Measurements from ENCODE around the gene SLC2A4RG. TPM values are rescaled to one million over a fixed set of nuclear protein-coding genes. Genes with fewer than 3 reads are reported as not detected.

Gene SLC2A4RG
- total RNA-seq, 1 donor from 2014 or later = 47.9 TPM

GRCh38 chr20:63731410-63731809 is 8.2 kb upstream of the SLC2A4RG start:
- Mint-ChIP-seq H3K27ac (ENCODE audit: unreplicated experiment) (no peak overlapping the region), H3K27me3 (ENCODE audit: unreplicated experiment) (peaks cover 11% of the 10 kb centered on the region), H3K9me3 (ENCODE audit: unreplicated experiment) (peaks cover 7% of the 10 kb centered on the region), H3K4me1 (ENCODE audit: low read depth, unreplicated experiment) (peaks cover 5% of the 10 kb centered on the region), H3K36me3 (ENCODE audit: unreplicated experiment) (peaks cover 4% of the 10 kb centered on the region), H3K4me3 (ENCODE audit: unreplicated experiment) (no peak overlapping the region)
- TF ChIP-seq CTCF (IDR thresholded peaks at IDR 0.05; ENCODE audit: partially characterized antibody, unreplicated experiment) = no peak
- no peak for DNase-seq

GRCh38 chr20:63732118-63733095 is 7.2 kb upstream of the SLC2A4RG start:
- peaks cover 8% of the 10 kb centered on the region for H3K9me3 Mint-ChIP-seq (ENCODE audit: unreplicated experiment)
- no peak overlapping the region for H3K27ac Mint-ChIP-seq (ENCODE audit: unreplicated experiment)
- no peak for TF ChIP-seq CTCF (IDR thresholded peaks at IDR 0.05; ENCODE audit: partially characterized antibody, unreplicated experiment)
- H3K4me3 Mint-ChIP-seq (ENCODE audit: unreplicated experiment) = no peak overlapping the region
- peaks cover 5% of the 10 kb centered on the region for H3K4me1 Mint-ChIP-seq (ENCODE audit: low read depth, unreplicated experiment)
- DNase-seq = no peak
- H3K36me3 Mint-ChIP-seq (ENCODE audit: unreplicated experiment) = peaks cover 4% of the 10 kb centered on the region
- H3K27me3 Mint-ChIP-seq (ENCODE audit: unreplicated experiment) = peaks cover 11% of the 10 kb centered on the region

GRCh38 chr20:63733117-63733516 is 6.5 kb upstream of the SLC2A4RG start:
- no peak for DNase-seq
- no peak for TF ChIP-seq CTCF (IDR thresholded peaks at IDR 0.05; ENCODE audit: partially characterized antibody, unreplicated experiment)
- H3K4me1 Mint-ChIP-seq (ENCODE audit: low read depth, unreplicated experiment) = peaks cover 5% of the 10 kb centered on the region
- no peak overlapping the region for H3K4me3 Mint-ChIP-seq (ENCODE audit: unreplicated experiment)
- peaks cover 11% of the 10 kb centered on the region for H3K27me3 Mint-ChIP-seq (ENCODE audit: unreplicated experiment)
- H3K9me3 Mint-ChIP-seq (ENCODE audit: unreplicated experiment) = peaks cover 8% of the 10 kb centered on the region
- peaks cover 4% of the 10 kb centered on the region for H3K36me3 Mint-ChIP-seq (ENCODE audit: unreplicated experiment)
- no peak overlapping the region for H3K27ac Mint-ChIP-seq (ENCODE audit: unreplicated experiment)

- Mint-ChIP-seq H3K27me3 (ENCODE audit: unreplicated experiment) (peaks cover 11% of the 10 kb centered on the region), H3K27ac (ENCODE audit: unreplicated experiment) (no peak overlapping the region), H3K36me3 (ENCODE audit: unreplicated experiment) (peaks cover 4% of the 10 kb centered on the region), H3K4me1 (ENCODE audit: low read depth, unreplicated experiment) (peaks cover 5% of the 10 kb centered on the region), H3K4me3 (ENCODE audit: unreplicated experiment) (no peak overlapping the region), H3K9me3 (ENCODE audit: unreplicated experiment) (peaks cover 8% of the 10 kb centered on the region)
- TF ChIP-seq CTCF (IDR thresholded peaks at IDR 0.05; ENCODE audit: partially characterized antibody, unreplicated experiment) = no peak
- no peak for DNase-seq
Measured at GRCh38 chr20:63733579-63734081, 5.9 kb upstream of the SLC2A4RG start.

All from glutamatergic neuron (in vitro differentiated cells).